Measurements from ENCODE around the gene PMEPA1.

Gene PMEPA1

DNA sequence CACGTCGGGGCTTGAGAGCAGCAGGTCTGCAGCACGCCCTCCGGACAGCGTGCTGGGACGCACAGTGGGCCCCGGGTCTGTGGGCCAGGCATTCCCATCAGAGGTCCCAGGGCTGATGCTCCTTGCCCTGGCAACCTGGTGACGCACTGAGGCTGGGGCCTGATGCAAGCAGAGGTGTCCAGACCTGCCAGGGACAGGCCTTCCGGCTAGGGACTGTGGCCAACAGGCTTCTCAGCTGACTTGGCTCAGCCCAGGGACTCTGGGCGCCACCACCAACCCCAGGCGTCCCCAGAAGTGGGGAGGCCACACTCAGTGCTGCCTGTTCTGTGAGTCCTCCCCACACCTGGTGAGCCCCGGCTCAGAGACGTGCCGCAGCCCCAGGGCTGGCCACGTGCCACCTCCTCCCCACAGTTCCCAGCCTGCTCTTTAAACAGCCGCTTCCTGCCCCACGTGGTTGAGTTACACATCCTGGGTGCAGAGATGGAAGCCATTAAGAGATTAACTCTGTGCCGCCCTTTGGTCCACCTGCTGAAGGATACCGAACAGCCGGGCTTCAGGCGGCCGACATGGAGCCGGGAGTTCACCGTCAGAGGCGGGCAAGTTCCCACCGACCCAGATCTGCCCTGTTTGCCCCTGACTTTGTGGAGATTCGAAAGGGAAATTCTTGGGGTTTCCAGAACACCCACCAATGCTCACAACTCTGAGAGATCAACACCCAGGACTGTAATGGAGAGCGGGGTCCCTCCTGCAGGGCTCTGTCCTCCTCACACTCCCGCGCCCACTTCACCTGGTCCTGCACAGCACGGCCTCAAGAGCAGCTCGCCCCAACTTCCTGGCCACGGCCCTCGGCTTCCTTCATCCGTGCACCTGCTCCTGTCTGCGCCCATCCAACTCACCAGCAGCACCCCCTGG, 52.0 kb downstream of the PMEPA1 start:
- TF ChIP-seq, protein P1, sequence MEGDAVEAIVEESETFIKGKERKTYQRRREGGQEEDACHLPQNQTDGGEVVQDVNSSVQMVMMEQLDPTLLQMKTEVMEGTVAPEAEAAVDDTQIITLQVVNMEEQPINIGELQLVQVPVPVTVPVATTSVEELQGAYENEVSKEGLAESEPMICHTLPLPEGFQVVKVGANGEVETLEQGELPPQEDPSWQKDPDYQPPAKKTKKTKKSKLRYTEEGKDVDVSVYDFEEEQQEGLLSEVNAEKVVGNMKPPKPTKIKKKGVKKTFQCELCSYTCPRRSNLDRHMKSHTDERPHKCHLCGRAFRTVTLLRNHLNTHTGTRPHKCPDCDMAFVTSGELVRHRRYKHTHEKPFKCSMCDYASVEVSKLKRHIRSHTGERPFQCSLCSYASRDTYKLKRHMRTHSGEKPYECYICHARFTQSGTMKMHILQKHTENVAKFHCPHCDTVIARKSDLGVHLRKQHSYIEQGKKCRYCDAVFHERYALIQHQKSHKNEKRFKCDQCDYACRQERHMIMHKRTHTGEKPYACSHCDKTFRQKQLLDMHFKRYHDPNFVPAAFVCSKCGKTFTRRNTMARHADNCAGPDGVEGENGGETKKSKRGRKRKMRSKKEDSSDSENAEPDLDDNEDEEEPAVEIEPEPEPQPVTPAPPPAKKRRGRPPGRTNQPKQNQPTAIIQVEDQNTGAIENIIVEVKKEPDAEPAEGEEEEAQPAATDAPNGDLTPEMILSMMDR (IDR thresholded peaks at IDR 0.05; ENCODE audit: low read depth, low read length, missing control alignments): no peak
- H3K4me3 ChIP-seq (replicated peaks; ENCODE audit: low read depth, low read length): no peak overlapping the region
- DNase-seq (ENCODE audit: extremely low read depth, low read depth): no peak

DNA sequence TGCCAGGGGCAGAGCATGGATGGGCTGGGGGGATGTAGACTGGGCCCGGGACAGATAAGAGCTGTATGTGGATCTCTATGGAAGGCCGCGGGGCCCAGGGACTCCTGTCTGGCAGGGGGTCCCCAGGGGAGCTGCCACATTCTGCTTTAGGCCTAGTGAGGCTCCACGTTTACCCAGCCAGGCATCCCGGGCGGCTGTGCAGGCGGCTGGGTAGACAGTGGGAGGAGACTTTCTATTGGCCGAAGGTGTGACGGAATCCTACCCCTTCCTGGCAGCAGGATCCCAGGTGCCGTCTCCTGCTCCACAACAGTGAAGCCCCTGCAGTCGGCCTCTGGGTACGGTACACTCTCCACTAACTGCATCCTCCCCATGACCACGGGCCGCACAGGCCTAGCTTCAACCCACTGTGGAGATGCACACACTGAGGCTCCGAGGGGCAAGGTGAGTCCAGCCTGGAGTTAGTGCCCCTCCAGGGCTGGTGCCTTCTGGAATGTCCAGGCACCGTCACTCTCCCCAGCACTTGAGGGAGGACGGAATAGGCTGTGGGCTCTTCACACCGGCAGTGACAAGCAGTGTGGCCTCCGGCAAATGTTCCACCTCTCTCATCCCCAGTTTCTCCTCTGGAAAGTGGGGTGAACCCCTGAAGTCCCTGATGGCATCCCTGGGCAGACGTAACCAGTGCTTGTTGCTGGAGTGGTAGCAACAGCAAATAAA, 52.8 kb downstream of the PMEPA1 start:
- DNase-seq (ENCODE audit: extremely low read depth, low read depth): no peak
- no peak overlapping the region for H3K4me3 ChIP-seq (replicated peaks; ENCODE audit: low read depth, low read length)
- TF ChIP-seq, protein P1 (IDR thresholded peaks at IDR 0.05; ENCODE audit: low read depth, low read length, missing control alignments): no peak

DNA sequence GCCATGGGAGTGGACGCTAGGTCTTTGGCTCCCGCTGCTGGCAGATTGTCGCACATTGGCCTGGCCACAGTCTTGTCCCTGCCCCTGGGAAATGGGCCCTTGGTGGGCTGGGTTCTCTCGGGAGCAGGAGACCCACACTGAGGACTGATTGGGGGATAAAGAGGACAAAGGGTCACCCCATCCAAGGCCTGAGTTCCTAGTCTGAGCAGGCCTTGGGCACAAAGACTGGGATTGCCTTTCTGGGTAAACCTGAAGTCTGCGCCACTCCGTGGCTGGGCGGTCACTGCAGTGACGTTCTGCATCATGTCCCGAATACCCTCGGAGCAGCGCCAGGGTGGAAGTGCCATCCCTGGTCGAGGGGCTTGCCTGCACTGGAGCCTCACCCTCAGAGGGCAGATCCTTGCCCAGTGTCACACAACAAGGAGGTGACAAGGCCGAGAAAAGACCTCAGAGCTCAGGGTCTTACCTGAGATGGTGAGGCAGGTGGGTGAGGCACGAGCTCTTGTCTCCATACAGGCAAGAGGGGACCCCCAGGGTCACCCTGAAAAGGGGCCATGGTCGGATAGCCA, 53.5 kb downstream of the PMEPA1 start:
- DNase-seq (ENCODE audit: extremely low read depth, low read depth): no peak
- TF ChIP-seq, protein P1 (IDR thresholded peaks at IDR 0.05; ENCODE audit: low read depth, low read length, missing control alignments): no peak
- H3K4me3 ChIP-seq (replicated peaks; ENCODE audit: low read depth, low read length): no peak overlapping the region

DNA sequence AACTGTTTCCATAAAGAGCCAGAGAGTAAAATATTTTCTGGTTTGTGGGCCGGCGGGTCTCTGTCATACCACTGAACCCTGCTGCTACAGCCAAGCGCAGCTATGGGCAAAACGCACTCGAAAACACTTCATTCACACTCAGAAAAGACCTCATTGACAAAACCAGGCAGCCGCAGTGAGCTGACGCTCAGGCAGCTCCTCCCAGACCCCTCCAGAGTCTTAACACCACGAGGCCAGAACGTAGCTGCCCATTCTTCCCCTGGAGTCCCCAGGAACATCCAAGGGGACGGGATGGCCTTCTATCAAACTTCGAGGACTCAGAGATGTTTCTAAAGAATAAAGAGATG, 54.0 kb downstream of the PMEPA1 start:
- TF ChIP-seq, protein P1 (IDR thresholded peaks at IDR 0.05; ENCODE audit: low read depth, low read length, missing control alignments): no peak
- no peak for DNase-seq (ENCODE audit: extremely low read depth, low read depth)
- H3K4me3 ChIP-seq (replicated peaks; ENCODE audit: low read depth, low read length): no peak overlapping the region

DNA sequence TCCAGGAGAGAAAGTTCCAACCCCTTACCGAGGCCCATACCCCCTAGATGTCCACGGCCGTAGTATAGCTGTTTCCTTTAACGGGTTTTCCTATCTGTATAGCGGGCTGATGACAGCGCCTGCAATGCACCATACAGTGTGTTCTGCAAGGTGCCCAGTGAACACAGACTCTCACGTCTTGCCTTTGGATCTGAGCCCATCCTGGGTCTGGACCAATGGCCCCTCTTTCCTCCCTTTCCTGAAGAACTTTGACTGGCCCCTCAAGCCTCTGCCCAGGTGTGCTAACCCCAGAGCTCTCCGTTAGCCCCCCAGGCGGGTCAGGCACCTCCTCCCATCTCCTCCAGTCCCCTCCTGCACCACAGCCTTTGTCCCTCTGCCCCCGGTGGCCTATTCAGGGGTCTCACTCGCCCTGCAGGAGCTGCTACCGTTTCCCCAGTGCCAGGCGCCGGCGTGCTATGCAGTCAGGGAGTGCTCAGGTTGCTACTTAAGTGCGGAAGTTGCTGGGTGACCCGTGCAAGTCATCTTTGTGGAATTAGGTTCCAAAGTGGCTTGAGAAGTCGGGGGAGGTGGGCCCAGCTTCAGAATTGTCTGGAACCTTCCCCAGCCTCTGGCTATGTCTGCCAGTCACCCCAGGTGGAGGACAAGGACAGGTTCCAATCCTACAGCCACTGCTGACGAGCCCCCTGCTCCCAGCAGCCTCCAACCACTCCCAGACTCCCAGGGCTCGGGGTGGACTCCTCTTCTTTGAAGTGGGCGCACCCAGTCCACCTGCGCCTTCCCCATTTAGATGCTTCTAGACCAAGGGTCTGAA, 54.6 kb downstream of the PMEPA1 start:
- H3K4me3 ChIP-seq (replicated peaks; ENCODE audit: low read depth, low read length): no peak overlapping the region
- DNase-seq (ENCODE audit: extremely low read depth, low read depth): no peak
- TF ChIP-seq, protein P1 (IDR thresholded peaks at IDR 0.05; ENCODE audit: low read depth, low read length, missing control alignments): no peak

DNA sequence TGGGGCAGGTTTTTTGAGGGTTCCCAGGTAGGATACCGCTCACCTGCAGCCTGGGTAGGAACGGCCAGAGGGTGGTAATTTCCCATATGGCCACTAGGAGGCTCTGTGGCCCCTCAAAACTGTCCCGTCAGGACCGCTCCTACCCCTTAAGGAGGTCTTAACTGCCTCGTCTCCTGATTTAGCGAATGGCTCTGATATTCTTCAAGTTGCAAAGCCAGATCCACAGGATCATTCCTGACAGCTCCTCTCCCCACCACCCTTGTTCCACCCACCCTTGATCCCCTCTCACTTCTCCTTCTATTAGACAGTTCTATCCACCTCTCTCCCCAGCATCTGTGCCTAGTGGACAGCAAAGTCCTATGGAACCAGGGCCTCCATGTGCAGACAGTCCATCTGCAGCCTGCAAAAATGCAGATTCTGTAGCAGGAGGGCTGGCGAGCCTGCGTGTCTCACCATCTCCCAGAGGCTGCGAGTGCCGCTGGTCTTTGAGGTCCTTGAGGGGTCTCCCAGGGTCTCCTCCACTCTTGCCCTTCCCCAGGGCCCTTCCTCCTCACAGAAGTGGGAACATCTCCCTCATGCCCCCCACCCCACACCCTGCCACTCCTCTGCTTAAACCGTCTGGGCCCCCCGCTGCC, 55.3 kb downstream of the PMEPA1 start:
- TF ChIP-seq, protein P1 (IDR thresholded peaks at IDR 0.05; ENCODE audit: low read depth, low read length, missing control alignments): peak; percentile 87
- peak; percentile 9 for DNase-seq (ENCODE audit: extremely low read depth, low read depth)
- no peak overlapping the region for H3K4me3 ChIP-seq (replicated peaks; ENCODE audit: low read depth, low read length)
